Measurements from ENCODE around the gene ACAN. TPM values are rescaled to one million over a fixed set of nuclear protein-coding genes. Genes with fewer than 3 reads are reported as not detected.

The ACAN gene
- total RNA-seq (2021; fragmentation: NEBNext Ultra II Directional; extraction: Animal tissue kit (Norgen Biotek cat#: 25700)) (0.67 and 0.71 TPM in 2 replicates), polyA plus RNA-seq (2011; rRNA removed) (0.73 and 1.2 TPM in 2 replicates), polyA minus RNA-seq (2011; rRNA and poly(A)+ RNA removed) (0.85 and 1.00 TPM in 2 replicates)
- 0.26 TPM for polyA plus RNA-seq (2011; cell fraction: cytosol; rRNA removed)
- 1.0 TPM for polyA plus RNA-seq (2011; cell fraction: nucleus; rRNA removed)
- 0.59 to 1.4 TPM (median 1.2 TPM) in 4 replicates for polyA plus RNA-seq (2012, experiment 1 of 2)
- polyA plus RNA-seq (2012, experiment 2 of 2), result 0.49 TPM
- 1.6 TPM for polyA plus RNA-seq (2013, experiment 1 of 2)
- 1.3 TPM for polyA plus RNA-seq (2013, experiment 2 of 2)
- 1.5 TPM for polyA minus RNA-seq (2011; cell fraction: cytosol; rRNA and poly(A)+ RNA removed)
- 0.80 TPM for polyA minus RNA-seq (2011; cell fraction: nucleus; rRNA and poly(A)+ RNA removed)
- long read RNA-seq, experiment 1, partial matches to known transcripts, result 0 of 1 reads
- long read RNA-seq, experiment 1, other reads (novel, unspliced or antisense), result 0 of 1 reads
- long read RNA-seq, experiment 2, result 0 reads

DNA sequence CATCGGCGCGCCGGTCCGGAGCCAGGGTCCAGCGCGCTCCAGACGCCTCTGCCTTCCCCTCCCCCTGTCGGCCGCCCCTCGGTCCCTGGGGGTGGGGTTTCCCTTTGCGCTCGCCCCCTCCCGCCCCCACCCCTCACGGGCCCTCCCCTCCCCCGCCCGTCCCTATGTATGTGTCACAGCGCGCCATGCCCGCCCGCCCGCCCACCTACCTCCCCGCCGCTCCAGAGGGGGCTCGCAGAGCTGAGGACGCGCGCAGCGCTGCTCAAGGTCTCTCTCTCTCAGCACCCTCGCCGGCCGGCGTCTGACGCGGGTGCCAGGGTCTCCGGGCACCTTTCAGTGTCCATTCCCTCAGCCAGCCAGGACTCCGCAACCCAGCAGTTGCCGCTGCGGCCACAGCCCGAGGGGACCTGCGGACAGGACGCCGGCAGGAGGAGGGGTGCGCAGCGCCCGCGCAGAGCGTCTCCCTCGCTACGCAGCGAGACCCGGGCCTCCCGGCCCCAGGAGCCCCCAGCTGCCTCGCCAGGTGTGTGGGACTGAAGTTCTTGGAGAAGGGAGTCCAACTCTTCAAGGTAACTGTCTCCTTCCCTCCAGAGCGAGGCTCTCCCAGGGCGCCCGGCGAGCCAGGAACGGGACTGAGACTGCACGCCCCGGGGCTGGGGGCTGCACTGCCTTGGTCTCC, at the start of gene ACAN:
ACAN (plus strand) TSS at position 196 of the 679 bp plus-strand sequence. CDS start 32,771 bp downstream, outside the sequence.
- H3K18ac ChIP-seq (ENCODE audit: extremely low read depth, low read length), result peak within 1 kb of the TSS; percentile 71
- FAIRE-seq, result no peak
- no peaks in the 10 kb centered on the region; a peak in 4 of 7 replicates for H3K4me1 ChIP-seq (replicated peaks in 1 of 4; ENCODE audit: control insufficient read depth in 3 of 4, insufficient read depth in 4 of 4, low read length in 3 of 4)
- H3K27ac ChIP-seq (ENCODE audit: low read depth, low read length), result no peak within 1 kb of the TSS
- H3K9ac ChIP-seq (replicated peaks in 1 of 4; ENCODE audit: extremely low read depth in 1 of 4, low read depth in 3 of 4, low read length in 3 of 4), result peak within 1 kb of the TSS in 1 of 4 experiments; percentile 72; a peak in 2 of 7 replicates
- H3K79me1 ChIP-seq (ENCODE audit: low read depth, low read length), result no peaks in the 10 kb centered on the region
- ChIA-PET POLR2A (ENCODE audit: partially characterized antibody) (interaction anchor here (1.2 to 1.9 kb wide), 4 partner anchors 14 to 31 kb away, joined by 3 to 7 read pairs (median 4); no protein-coding TSS in a partner anchor), CTCF (ENCODE audit: partially characterized antibody) (interaction anchor here (0.9 to 3.0 kb wide), 13 partner anchors 10 to 362 kb away, joined by 3 to 18 read pairs (median 4); no protein-coding TSS in a partner anchor)
- H3K4ac ChIP-seq (replicated peaks; ENCODE audit: insufficient read length, low read depth, low read length), result no peak within 1 kb of the TSS
- H4K8ac ChIP-seq (ENCODE audit: extremely low read depth, insufficient read depth, low read length), result peak within 1 kb of the TSS; percentile 29; the same call in 1 of the 2 replicates
- peak within 1 kb of the TSS; percentile 80 to 92 for H3K4me2 ChIP-seq (ENCODE audit: insufficient read depth in 1 of 2, low read depth in 2 of 2, low read length in 2 of 2)
- H3K14ac ChIP-seq (ENCODE audit: insufficient read length), result no peak within 1 kb of the TSS
- H3K23ac ChIP-seq (ENCODE audit: insufficient read length), result no peak within 1 kb of the TSS
- no peak within 1 kb of the TSS for H3K56ac ChIP-seq (replicated peaks; ENCODE audit: insufficient read length, low read depth, low read length)
- no peak within 1 kb of the TSS for H2AK5ac ChIP-seq (ENCODE audit: low read depth, low read length)
- no peaks in the 10 kb centered on the region for H3K79me2 ChIP-seq (ENCODE audit: control insufficient read depth in 1 of 2, insufficient read depth in 2 of 2, low read length in 2 of 2)
- peak within 1 kb of the TSS; percentile 94; the same call in 1 of the 2 replicates for H2AFZ ChIP-seq (ENCODE audit: low read length)
- peaks cover 9% of the 10 kb centered on the region; the same call in 1 of the 2 replicates for H3K23me2 ChIP-seq (ENCODE audit: low read depth, low read length)
- no peaks in the 10 kb centered on the region for H3K9me3 ChIP-seq (ENCODE audit: insufficient read depth in 2 of 2, low read depth in 1 of 2, low read length in 1 of 2)
- H2BK120ac ChIP-seq (replicated peaks; ENCODE audit: low read depth, low read length), result no peak within 1 kb of the TSS
- no peak within 1 kb of the TSS for H2BK12ac ChIP-seq (ENCODE audit: low read depth, low read length)
- peaks cover 20 to 59% (median 46%) of the 10 kb centered on the region in 4 experiments for H3K27me3 ChIP-seq (replicated peaks in 1 of 4; ENCODE audit: control insufficient read depth in 3 of 4, extremely low read depth in 1 of 4, insufficient read depth in 3 of 4, low read length in 3 of 4)
- H3K36me3 ChIP-seq (ENCODE audit: control insufficient read depth in 2 of 4, insufficient read depth in 4 of 4, low read length in 3 of 4), result no peaks in the 10 kb centered on the region
- TF ChIP-seq ASH2L (IDR thresholded peaks at IDR 0.05; ENCODE audit: low read length), result peak; percentile 51
- peak; percentile 68 for TF ChIP-seq SUZ12 (IDR thresholded peaks at IDR 0.05; ENCODE audit: low read length)
- TF ChIP-seq EZH2 (IDR thresholded peaks at IDR 0.05; ENCODE audit: low read depth, low read length, severe bottlenecking), result peak; percentile 46
- peak; percentile 70 for TF ChIP-seq KDM4A (IDR thresholded peaks at IDR 0.05; ENCODE audit: low read depth, low read length, severe bottlenecking)
- no peak for TF ChIP-seq SP1 (IDR thresholded peaks at IDR 0.05; ENCODE audit: low read depth, low read length)
- WGBS, 2 experiments (ENCODE audit: extremely low coverage in 1 of 2, insufficient coverage in 1 of 2, insufficient read length in 1 of 2, insufficient replicate concordance in 2 of 2, low coverage in 1 of 2, low lambda C conversion rate in 2 of 2, missing lambda C conversion rate in 1 of 2), result 4% methylated on average over 24 of the region's 61 CpGs; no CpG with 5 or more reads in 1 of the 2 experiments
- peak within 1 kb of the TSS; percentile 30 to 74 (median 73) for H3K4me3 ChIP-seq (ENCODE audit: extremely low read depth in 1 of 4, insufficient read depth in 2 of 4, low read depth in 3 of 4, low read length in 4 of 4)
- H2BK5ac ChIP-seq (ENCODE audit: low read depth, low read length), result no peak within 1 kb of the TSS
- no peak within 1 kb of the TSS for H4K5ac ChIP-seq (ENCODE audit: insufficient read length, low read depth, low read length)
- peak in 1 of 2 experiments; percentile 80 for DNase-seq (ENCODE audit: low read depth in 1 of 2, low spot score in 2 of 2)
- peaks cover 0 to 2% of the 10 kb centered on the region in 2 experiments for H4K20me1 ChIP-seq (replicated peaks in 1 of 2; ENCODE audit: control insufficient read depth in 1 of 2, insufficient read depth in 2 of 2, low read length in 2 of 2)
- H2BK15ac ChIP-seq (ENCODE audit: low read length), result peak within 1 kb of the TSS; percentile 61; the same call in 1 of the 2 replicates
- H2BK20ac ChIP-seq (ENCODE audit: low read length), result no peak within 1 kb of the TSS
- no peak within 1 kb of the TSS for H4K91ac ChIP-seq (replicated peaks; ENCODE audit: insufficient read length, low read length)
